Peyer's patch (tissue), 4 donors: Measurements from ENCODE around the gene STK10. TPM values are rescaled to one million over a fixed set of nuclear protein-coding genes. Genes with fewer than 3 reads are reported as not detected.

Source experiments
- DNase-seq, 3 donors: peaks; one replicate each; pipeline ENCODE4 v3.0.0-alpha.2; 2017 to 2019
- H3K27ac ChIP-seq, 4 donors: fragments of 200-600 bp; sonication (generic); one replicate each; pipeline ENCODE4 v1.5.1; 2016 to 2019
- H3K27me3 ChIP-seq, 2 donors: fragments of 200-600 bp; sonication (generic); one replicate each; pipeline ENCODE4 v1.5.1; 2019
- H3K36me3 ChIP-seq, 3 donors: fragments of 200-600 bp; sonication (generic); one replicate each; pipeline ENCODE4 v1.5.1; 2016 to 2019
- H3K4me1 ChIP-seq, 4 donors: fragments of 200-600 bp; sonication (generic); one replicate each; pipeline ENCODE4 v1.5.1; 2016 to 2019
- H3K4me3 ChIP-seq, 4 donors: fragments of 200-600 bp; sonication (generic); 1 replicate in 3 of 4; 2 replicates in 1 of 4; pipeline ENCODE4 v1.5.1; 2016 to 2019; ENCODE audit warnings: mild to moderate bottlenecking in 1 of 4
- H3K9me3 ChIP-seq, 4 donors: fragments of 200-600 bp; sonication (generic); one replicate each; pipeline ENCODE4 v1.5.1; 2016 to 2019; ENCODE audit warnings: mild to moderate bottlenecking in 1 of 4
- CTCF ChIP-seq, 6 experiments: fragments of 450-650 bp in 4 of 6; fragments of 200-600 bp in 2 of 6; sonication (generic) in 1 of 6; IDR thresholded peaks; one replicate each; pipeline ENCODE4 v1.5.1; 2017 to 2019; ENCODE audit warnings: antibody characterized with exemption in 6 of 6, mild to moderate bottlenecking in 3 of 6, moderate library complexity in 1 of 6
- POLR2A ChIP-seq, 2 donors: fragments of 450-650 bp; IDR thresholded peaks; one replicate each; pipeline ENCODE4 v1.5.1; 2017; ENCODE audit warnings: antibody characterized with exemption in 2 of 2, mild to moderate bottlenecking in 2 of 2, moderate library complexity in 2 of 2
- total RNA-seq, 4 donors: library from RNA; depleted of rRNA; stranded (reverse); fragments of >200 nt; gene quantifications; one replicate each; pipeline ENCODE4 v1.1.0, GENCODE V29; 2016

Gene STK10
- total RNA-seq, 4 donors from 2014 or later = 26.3 to 202 (median 68.1) TPM

- TF ChIP-seq POLR2A (IDR thresholded peaks at IDR 0.05) (no peak), CTCF (IDR thresholded peaks at IDR 0.05) (no peak)
- Histone ChIP-seq H3K4me3 (peak overlapping the region in 1 of 4 donors; percentile 40), H3K4me1 (peaks cover 2 to 36% (median 13%) of the 10 kb centered on the region in 4 donors), H3K27me3 (no peaks in the 10 kb centered on the region), H3K9me3 (no peaks in the 10 kb centered on the region), H3K27ac (peak overlapping the region; percentile 11 to 93 (median 57)), H3K36me3 (no peaks in the 10 kb centered on the region)
- no peak for DNase-seq
These were observed 14.4 kb downstream of the STK10 start for GRCh38 chr5:172173564-172174153.

- Histone ChIP-seq H3K27ac (peak overlapping the region in 2 of 4 donors; percentile 74 to 93), H3K27me3 (no peaks in the 10 kb centered on the region), H3K9me3 (no peaks in the 10 kb centered on the region), H3K4me1 (peaks cover 2 to 30% (median 16%) of the 10 kb centered on the region in 4 donors), H3K4me3 (no peak overlapping the region), H3K36me3 (no peaks in the 10 kb centered on the region)
- no peak for DNase-seq
- no peak for TF ChIP-seq CTCF (IDR thresholded peaks at IDR 0.05)
- TF ChIP-seq POLR2A (IDR thresholded peaks at IDR 0.05) = no peak
These were observed 15.0 kb downstream of the STK10 start for GRCh38 chr5:172172912-172173563.

- no peak overlapping the region for H3K4me3 ChIP-seq
- no peaks in the 10 kb centered on the region for H3K36me3 ChIP-seq
- H3K4me1 ChIP-seq = peaks cover 2 to 25% (median 13%) of the 10 kb centered on the region in 4 donors
- H3K27ac ChIP-seq = no peak overlapping the region
- no peak for DNase-seq
- H3K9me3 ChIP-seq = no peaks in the 10 kb centered on the region
- no peak for TF ChIP-seq POLR2A (IDR thresholded peaks at IDR 0.05)
- no peak for TF ChIP-seq CTCF (IDR thresholded peaks at IDR 0.05)
- no peaks in the 10 kb centered on the region for H3K27me3 ChIP-seq
These were observed 16.9 kb downstream of the STK10 start for GRCh38 chr5:172171118-172171517.

- no peak overlapping the region for H3K27ac ChIP-seq
- no peak for DNase-seq
These were observed 17.7 kb downstream of the STK10 start for GRCh38 chr5:172170251-172170701.

GRCh38 chr5:172169216-172169615, 18.8 kb downstream of the STK10 start:
- no peak overlapping the region for H3K4me3 ChIP-seq
- H3K27ac ChIP-seq = no peak overlapping the region
- DNase-seq = no peak
- no peaks in the 10 kb centered on the region for H3K27me3 ChIP-seq
- H3K4me1 ChIP-seq = peaks cover under 1 to 30% (median 10%) of the 10 kb centered on the region in 4 donors
- H3K36me3 ChIP-seq = no peaks in the 10 kb centered on the region
- no peaks in the 10 kb centered on the region for H3K9me3 ChIP-seq
- TF ChIP-seq CTCF (IDR thresholded peaks at IDR 0.05) (no peak), POLR2A (IDR thresholded peaks at IDR 0.05) (no peak)

More at GRCh38 chr5:172170251-172170701, 17.7 kb downstream of the STK10 start:
- no peak overlapping the region for H3K4me3 ChIP-seq
- H3K27me3 ChIP-seq = no peaks in the 10 kb centered on the region
- TF ChIP-seq POLR2A (IDR thresholded peaks at IDR 0.05) = no peak
- TF ChIP-seq CTCF (IDR thresholded peaks at IDR 0.05) = no peak
- peaks cover 0 to 29% (median 10%) of the 10 kb centered on the region in 4 donors for H3K4me1 ChIP-seq
- H3K36me3 ChIP-seq = no peaks in the 10 kb centered on the region
- no peaks in the 10 kb centered on the region for H3K9me3 ChIP-seq
